HepG2 (cell line): ENCODE results near the gene ZFAND2B. TPM values are rescaled to one million over a fixed set of nuclear protein-coding genes. Genes with fewer than 3 reads are reported as not detected.
A peak's percentile ranks its signal among the peaks of the same experiment; 100 is the strongest.

Source experiments
- ASH2L ChIP-seq: fragments of 300-600, 200-600 bp; sonication (generic); IDR thresholded peaks from 2 replicates; pipeline ENCODE4 v1.7.0; 2017; ENCODE audit warnings: low read depth, mild to moderate bottlenecking, moderate library complexity, mixed read lengths, low read length; ENCODE audit not compliant: insufficient read length
- ATF6 ChIP-seq: sonication (generic); formaldehyde crosslinking; conservative IDR thresholded peaks from 2 replicates; pipeline ENCODE4 v1.4.0; 2020; ENCODE audit warnings: missing genetic modification reagents
- ATRX ChIP-seq: sonication (generic); formaldehyde crosslinking; IDR thresholded peaks from 2 replicates; pipeline ENCODE4 v1.4.0; 2020; ENCODE audit warnings: missing genetic modification reagents, borderline replicate concordance
- DDIT3 ChIP-seq: sonication (generic); formaldehyde crosslinking; IDR thresholded peaks from 2 replicates; pipeline ENCODE4 v1.4.0; 2020; ENCODE audit warnings: mild to moderate bottlenecking, missing genetic modification reagents
- E2F2 ChIP-seq: sonication (generic); formaldehyde crosslinking; IDR thresholded peaks from 2 replicates; pipeline ENCODE4 v1.4.0; 2020; ENCODE audit warnings: missing genetic modification reagents, borderline replicate concordance
- HOXA3 ChIP-seq: sonication (generic); formaldehyde crosslinking; IDR thresholded peaks from 2 replicates; pipeline ENCODE4 v1.5.0; 2020; ENCODE audit warnings: missing genetic modification reagents
- MIER2 ChIP-seq: IDR thresholded peaks from 2 replicates; pipeline ENCODE4 v1.6.1; 2016; ENCODE audit warnings: missing biosample characterization, missing genetic modification reagents
- TCF7L2 ChIP-seq: IDR thresholded peaks from 2 replicates; pipeline ENCODE4 v1.6.1; 2011; ENCODE audit warnings: mild to moderate bottlenecking, low read depth, low read length, moderate library complexity
- ZC3H13 ChIP-seq: sonication (generic); formaldehyde crosslinking; IDR thresholded peaks from 2 replicates; pipeline ENCODE4 v1.8.1; 2023; ENCODE audit warnings: mild to moderate bottlenecking, missing genetic modification reagents, moderate library complexity
- ZNF275 ChIP-seq: sonication (generic); formaldehyde crosslinking; IDR thresholded peaks from 2 replicates; pipeline ENCODE4 v1.8.0; 2022; ENCODE audit warnings: missing genetic modification reagents, mild to moderate bottlenecking, inconsistent platforms, borderline replicate concordance
- ZNF383 ChIP-seq: sonication (generic); formaldehyde crosslinking; IDR thresholded peaks from 2 replicates; pipeline ENCODE4 v1.4.0; 2020; ENCODE audit warnings: missing genetic modification reagents, mild to moderate bottlenecking, borderline replicate concordance
- ZNF44 ChIP-seq: sonication (generic); formaldehyde crosslinking; IDR thresholded peaks from 2 replicates; pipeline ENCODE4 v1.5.1; 2020; ENCODE audit warnings: mild to moderate bottlenecking, missing genetic modification reagents
- ZNF496 ChIP-seq: sonication (generic); formaldehyde crosslinking; IDR thresholded peaks from 2 replicates; pipeline ENCODE4 v1.8.1; 2023; ENCODE audit warnings: mild to moderate bottlenecking, moderate library complexity, missing genetic modification reagents; ENCODE audit not compliant: insufficient replicate concordance
- ZNF674 ChIP-seq: sonication (generic); formaldehyde crosslinking; IDR thresholded peaks from 2 replicates; pipeline ENCODE4 v1.5.0; 2020; ENCODE audit warnings: low read depth, mild to moderate bottlenecking, missing genetic modification reagents
- polyA plus RNA-seq, 8 experiments: library from polyadenylated mRNA; depleted of rRNA in 3 of 8; stranded (reverse) in 7 of 8; unstranded in 1 of 8; fragments of >200 nt; fragmentation: Illumina TruSeq in 4 of 8; extraction: Trizol in 4 of 8; gene quantifications; 2 replicates each; pipeline versions ENCODE4 v1.2.1 to v1.2.3, GENCODE V29; 2011 to 2016; ENCODE audit warnings: low read depth in 4 of 8, missing spikeins in 1 of 8, mixed read lengths in 1 of 8; ENCODE audit not compliant: insufficient read depth in 1 of 8
- total RNA-seq, 5 experiments: library from RNA; depleted of rRNA; stranded (reverse); fragments of >200 nt; fragmentation: Illumina TruSeq; extraction: Trizol; gene quantifications; 2 replicates each; pipeline ENCODE4 v1.2.3, GENCODE V29; 2016; ENCODE audit warnings: low read depth in 1 of 5
- TF ChIP-seq, protein P1 (sequence below): sonication (generic); formaldehyde crosslinking; IDR thresholded peaks from 2 replicates; pipeline ENCODE4 v1.5.0; 2020; ENCODE audit warnings: mild to moderate bottlenecking, missing genetic modification reagents
- TF ChIP-seq, protein P2 (sequence below): sonication (generic); formaldehyde crosslinking; IDR thresholded peaks from 2 replicates; pipeline ENCODE4 v1.4.0; 2020; ENCODE audit warnings: mild to moderate bottlenecking, low read depth, missing genetic modification reagents
- TF ChIP-seq, protein P3 (sequence below): sonication (generic); formaldehyde crosslinking; IDR thresholded peaks from 2 replicates; pipeline ENCODE4 v1.5.1; 2020; ENCODE audit warnings: mild to moderate bottlenecking, moderate library complexity, missing genetic modification reagents

Gene ZFAND2B
- total and polyA plus RNA-seq, 2 of the 13 experiments (the other 11 are each of a cell fraction or from before 2014, with no cell fraction given): 53.3 to 115 TPM

DNA sequence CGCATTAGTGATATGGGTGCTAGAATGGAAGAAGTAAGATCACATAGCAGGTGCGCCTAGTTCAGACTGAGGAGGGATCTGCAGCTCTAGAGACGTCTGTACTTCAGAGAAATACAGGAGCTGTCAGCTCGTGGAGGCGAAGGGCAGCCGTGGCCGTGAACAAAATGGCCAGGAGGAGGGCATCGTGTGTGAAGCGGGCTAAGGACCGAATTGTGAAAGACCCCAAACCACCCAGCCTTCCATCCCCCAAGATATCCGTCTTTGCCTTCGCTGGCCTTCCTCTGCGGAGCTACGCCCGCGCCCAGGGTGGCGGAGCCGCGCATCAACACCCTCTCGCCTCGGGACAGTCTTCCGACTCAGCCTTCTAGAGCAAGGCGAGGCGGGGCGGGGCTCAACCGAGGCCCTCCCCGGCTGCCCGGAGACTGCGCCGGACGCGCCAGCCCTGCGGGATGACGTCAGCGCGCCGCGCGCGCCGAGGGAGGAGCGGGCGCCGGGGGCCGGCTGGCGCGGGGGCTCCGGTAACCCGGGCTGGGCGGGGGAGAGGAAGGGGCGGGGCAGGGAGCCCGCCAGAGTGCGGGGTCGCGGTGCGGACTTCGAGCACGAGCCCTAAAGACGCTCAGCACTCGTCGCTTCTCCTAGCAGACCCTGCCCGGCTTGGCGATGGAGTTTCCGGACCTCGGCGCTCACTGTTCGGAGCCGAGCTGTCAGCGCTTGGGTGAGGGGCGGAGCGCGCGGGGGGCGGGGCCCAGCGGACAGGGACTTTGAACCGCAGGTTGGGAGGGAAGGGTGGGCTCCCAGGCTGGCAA lies at the start of gene ZFAND2B (continued):
- TF ChIP-seq, protein P1, sequence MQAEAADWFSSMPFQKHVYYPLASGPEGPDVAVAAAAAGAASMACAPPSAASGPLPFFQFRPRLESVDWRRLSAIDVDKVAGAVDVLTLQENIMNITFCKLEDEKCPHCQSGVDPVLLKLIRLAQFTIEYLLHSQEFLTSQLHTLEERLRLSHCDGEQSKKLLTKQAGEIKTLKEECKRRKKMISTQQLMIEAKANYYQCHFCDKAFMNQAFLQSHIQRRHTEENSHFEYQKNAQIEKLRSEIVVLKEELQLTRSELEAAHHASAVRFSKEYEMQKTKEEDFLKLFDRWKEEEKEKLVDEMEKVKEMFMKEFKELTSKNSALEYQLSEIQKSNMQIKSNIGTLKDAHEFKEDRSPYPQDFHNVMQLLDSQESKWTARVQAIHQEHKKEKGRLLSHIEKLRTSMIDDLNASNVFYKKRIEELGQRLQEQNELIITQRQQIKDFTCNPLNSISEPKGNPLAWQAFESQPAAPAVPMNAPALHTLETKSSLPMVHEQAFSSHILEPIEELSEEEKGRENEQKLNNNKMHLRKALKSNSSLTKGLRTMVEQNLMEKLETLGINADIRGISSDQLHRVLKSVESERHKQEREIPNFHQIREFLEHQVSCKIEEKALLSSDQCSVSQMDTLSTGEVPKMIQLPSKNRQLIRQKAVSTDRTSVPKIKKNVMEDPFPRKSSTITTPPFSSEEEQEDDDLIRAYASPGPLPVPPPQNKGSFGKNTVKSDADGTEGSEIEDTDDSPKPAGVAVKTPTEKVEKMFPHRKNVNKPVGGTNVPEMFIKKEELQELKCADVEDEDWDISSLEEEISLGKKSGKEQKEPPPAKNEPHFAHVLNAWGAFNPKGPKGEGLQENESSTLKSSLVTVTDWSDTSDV (CRISPR knock-in tag): no peak
- TF ChIP-seq TCF7L2: no peak
- TF ChIP-seq, protein P2, sequence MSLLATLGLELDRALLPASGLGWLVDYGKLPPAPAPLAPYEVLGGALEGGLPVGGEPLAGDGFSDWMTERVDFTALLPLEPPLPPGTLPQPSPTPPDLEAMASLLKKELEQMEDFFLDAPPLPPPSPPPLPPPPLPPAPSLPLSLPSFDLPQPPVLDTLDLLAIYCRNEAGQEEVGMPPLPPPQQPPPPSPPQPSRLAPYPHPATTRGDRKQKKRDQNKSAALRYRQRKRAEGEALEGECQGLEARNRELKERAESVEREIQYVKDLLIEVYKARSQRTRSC (CRISPR knock-in tag): 0 out of 2 replicates have a peak, but pooled peaks have one; percentile 29
- no peak for TF ChIP-seq DDIT3 (CRISPR knock-in tag)
- TF ChIP-seq HOXA3 (CRISPR knock-in tag): peak; percentile 90
- peak; percentile 68 for TF ChIP-seq ZNF44 (CRISPR knock-in tag)
- TF ChIP-seq ATF6 (CRISPR knock-in tag): no peak; the same call in 1 of the 2 replicates
- no peak for TF ChIP-seq ZNF674
- no peak for TF ChIP-seq ZNF496 (CRISPR knock-in tag)
- peak; percentile 82 for TF ChIP-seq ZC3H13 (CRISPR knock-in tag)
- 0 out of 2 replicates have a peak, but pooled peaks have one; percentile 78 for TF ChIP-seq ZNF383 (CRISPR knock-in tag)
- TF ChIP-seq ATRX: no peak
- TF ChIP-seq, protein P3, sequence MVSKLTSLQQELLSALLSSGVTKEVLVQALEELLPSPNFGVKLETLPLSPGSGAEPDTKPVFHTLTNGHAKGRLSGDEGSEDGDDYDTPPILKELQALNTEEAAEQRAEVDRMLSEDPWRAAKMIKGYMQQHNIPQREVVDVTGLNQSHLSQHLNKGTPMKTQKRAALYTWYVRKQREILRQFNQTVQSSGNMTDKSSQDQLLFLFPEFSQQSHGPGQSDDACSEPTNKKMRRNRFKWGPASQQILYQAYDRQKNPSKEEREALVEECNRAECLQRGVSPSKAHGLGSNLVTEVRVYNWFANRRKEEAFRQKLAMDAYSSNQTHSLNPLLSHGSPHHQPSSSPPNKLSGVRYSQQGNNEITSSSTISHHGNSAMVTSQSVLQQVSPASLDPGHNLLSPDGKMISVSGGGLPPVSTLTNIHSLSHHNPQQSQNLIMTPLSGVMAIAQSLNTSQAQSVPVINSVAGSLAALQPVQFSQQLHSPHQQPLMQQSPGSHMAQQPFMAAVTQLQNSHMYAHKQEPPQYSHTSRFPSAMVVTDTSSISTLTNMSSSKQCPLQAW (CRISPR knock-in tag): peak; percentile 86
- TF ChIP-seq ZNF275: no peak; the same call in 1 of the 2 replicates
- TF ChIP-seq ASH2L: peak; percentile 92
- TF ChIP-seq E2F2: 0 out of 2 replicates have a peak, but pooled peaks have one; percentile 70
- peak; percentile 60 for TF ChIP-seq MIER2 (CRISPR knock-in tag)
